Transverse colon (tissue), 4 donors: Measurements from ENCODE around the gene LRPAP1. TPM values are rescaled to one million over a fixed set of nuclear protein-coding genes. Genes with fewer than 3 reads are reported as not detected.
"Not testable (repeated sequence)": the region's sequence is repeated elsewhere in the genome, so short reads cannot be mapped to it uniquely, and the experiment has no call there.

Experiments used
- DNase-seq: peaks from one replicate; pipeline ENCODE4 v3.0.0-alpha.2; 2019
- H3K27ac ChIP-seq, 4 donors: fragments of 200-600 bp; sonication (generic); 2 replicates each; pipeline ENCODE4 v1.5.1; 2016 to 2018; ENCODE audit warnings: inconsistent platforms in 4 of 4
- H3K27me3 ChIP-seq: fragments of 200-600 bp; sonication (generic); 2 replicates; pipeline ENCODE4 v1.5.1; 2017; ENCODE audit warnings: inconsistent platforms
- H3K36me3 ChIP-seq, 4 donors: fragments of 200-600 bp; sonication (generic); 2 replicates each; pipeline ENCODE4 v1.5.1; 2017 to 2019; ENCODE audit warnings: inconsistent platforms in 4 of 4
- H3K4me1 ChIP-seq, 4 donors: fragments of 200-600 bp; sonication (generic); 2 replicates each; pipeline ENCODE4 v1.5.1; 2017 to 2020; ENCODE audit warnings: inconsistent platforms in 4 of 4
- H3K4me3 ChIP-seq, 4 donors: fragments of 200-600 bp; sonication (generic); 1 replicate in 1 of 4; 2 replicates in 3 of 4; pipeline versions ENCODE4 v1.5.1 to v1.6.1; 2017 to 2019; ENCODE audit warnings: inconsistent platforms in 4 of 4
- H3K9me3 ChIP-seq, 2 donors: fragments of 200-600 bp; sonication (generic); 2 replicates each; pipeline ENCODE4 v1.5.1; 2017 to 2019; ENCODE audit warnings: inconsistent platforms in 2 of 2
- CTCF ChIP-seq, 5 experiments: fragments of 200-600 bp in 3 of 5; fragments of 450-650 bp in 2 of 5; sonication (generic) in 3 of 5; IDR thresholded peaks; 1 replicate in 2 of 5; 2 replicates in 3 of 5; pipeline ENCODE4 v1.5.1; 2016 to 2017; ENCODE audit warnings: antibody characterized with exemption in 5 of 5, inconsistent platforms in 3 of 5, mild to moderate bottlenecking in 2 of 5, moderate library complexity in 1 of 5
- EP300 ChIP-seq: sonication (generic); formaldehyde crosslinking; IDR thresholded peaks from one replicate; pipeline ENCODE4 v1.6.1; 2017; ENCODE audit warnings: antibody characterized with exemption, low read depth
- POLR2AphosphoS5 ChIP-seq, 3 donors: sonication (generic); formaldehyde crosslinking; IDR thresholded peaks; one replicate each; pipeline ENCODE4 v1.6.1; 2016; ENCODE audit warnings: antibody characterized with exemption in 3 of 3
- WGBS, 2 donors: methylation state at CpG; one replicate each; pipeline ENCODE4 v1.1.5; 2018; ENCODE audit warnings: low coverage in 1 of 2; 5-methylcytosine and 5-hydroxymethylcytosine counted together
- in situ Hi-C, 4 donors: fragments of 200-750 bp; cut with MboI; loops; one replicate each; pipeline versions ENCODE4 v1.15.0 to v1.15.1; 2017; ENCODE audit warnings: low sequenced_read_pairs in 3 of 4, low pct_ligation_motif_present in 1 of 4, low pct_unique_long_range_greater_than_20kb in 1 of 4
- intact Hi-C: fragments of 100-400 bp; cut with DNase I; formaldehyde crosslinking; loops from one replicate; pipeline ENCODE4 v1.15.1; 2023; ENCODE audit warnings: low total_unique reads
- total RNA-seq, 4 donors: library from RNA; depleted of rRNA; stranded (reverse); fragments of >200 nt; gene quantifications; one replicate each; pipeline ENCODE4 v1.1.0, GENCODE V29; 2016

Gene LRPAP1
- total RNA-seq, 4 donors from 2014 or later: 98.6 to 140 (median 115) TPM

- H3K27me3 ChIP-seq, DNase-seq, H3K36me3 ChIP-seq, intact Hi-C loops, H3K9me3 ChIP-seq, H3K4me1 ChIP-seq, in situ Hi-C loops, H3K27ac ChIP-seq, H3K4me3 ChIP-seq: not testable (repeated sequence)
- WGBS, 2 donors: 33 to 62% methylated on average over 2 to 10 of the region's 12 CpGs
- peak in 2 of 5 experiments; percentile 12 to 42 for TF ChIP-seq CTCF (IDR thresholded peaks at IDR 0.05)
These were observed 34.1 kb upstream of the LRPAP1 start for GRCh38 chr4:3566301-3566700.

- H3K9me3 ChIP-seq, H3K36me3 ChIP-seq, H3K4me3 ChIP-seq, H3K27me3 ChIP-seq, DNase-seq, H3K4me1 ChIP-seq, H3K27ac ChIP-seq, intact Hi-C loops, in situ Hi-C loops: not testable (repeated sequence)
- WGBS, 2 donors: 94% methylated on average over 31 of the region's 31 CpGs; no CpG with 5 or more reads in 1 of the 2 donors
These were observed 32.7 kb upstream of the LRPAP1 start for GRCh38 chr4:3564948-3565347.

- intact Hi-C loops (no loop called here), in situ Hi-C loops (no loop called here)
- Histone ChIP-seq H3K27me3 (no peaks in the 10 kb centered on the region), H3K36me3 (no peaks in the 10 kb centered on the region), H3K9me3 (no peaks in the 10 kb centered on the region), H3K4me3 (no peak overlapping the region), H3K27ac (no peak overlapping the region), H3K4me1 (no peaks in the 10 kb centered on the region)
- TF ChIP-seq POLR2AphosphoS5 (IDR thresholded peaks at IDR 0.05) (no peak), EP300 (no peak)
- no peak for DNase-seq
- 90% methylated on average over 4 to 23 of the region's 24 CpGs for WGBS, 2 donors
These were observed 31.2 kb upstream of the LRPAP1 start for GRCh38 chr4:3563403-3563802.

- H3K4me1 ChIP-seq, intact Hi-C loops, H3K9me3 ChIP-seq, H3K36me3 ChIP-seq, in situ Hi-C loops, H3K27ac ChIP-seq, H3K4me3 ChIP-seq, H3K27me3 ChIP-seq, DNase-seq: not testable (repeated sequence)
- WGBS, 2 donors: 83% methylated on average over 6 of the region's 8 CpGs; no CpG with 5 or more reads in 1 of the 2 donors
These were observed 29.9 kb upstream of the LRPAP1 start for GRCh38 chr4:3562127-3562526.

- H3K36me3 ChIP-seq, H3K27me3 ChIP-seq, in situ Hi-C loops, H3K4me3 ChIP-seq, H3K27ac ChIP-seq, DNase-seq, intact Hi-C loops, H3K9me3 ChIP-seq, H3K4me1 ChIP-seq: not testable (repeated sequence)
- 88 to 100% methylated on average over 1 of the region's 1 CpG for WGBS, 2 donors
These were observed 28.2 kb upstream of the LRPAP1 start for GRCh38 chr4:3560465-3560864.

- H3K27me3 ChIP-seq, in situ Hi-C loops, H3K4me3 ChIP-seq, H3K36me3 ChIP-seq, DNase-seq, H3K9me3 ChIP-seq, intact Hi-C loops, H3K4me1 ChIP-seq, H3K27ac ChIP-seq: not testable (repeated sequence)
- WGBS, 2 donors: 60% methylated on average over 5 of the region's 13 CpGs; no CpG with 5 or more reads in 1 of the 2 donors
These were observed 27.4 kb upstream of the LRPAP1 start for GRCh38 chr4:3559381-3560290.

- H3K27ac ChIP-seq, DNase-seq, H3K4me3 ChIP-seq, H3K36me3 ChIP-seq, H3K9me3 ChIP-seq, H3K4me1 ChIP-seq, in situ Hi-C loops, H3K27me3 ChIP-seq, intact Hi-C loops: not testable (repeated sequence)
- WGBS, 2 donors: 82% methylated on average over 3 of the region's 7 CpGs; no CpG with 5 or more reads in 1 of the 2 donors
These were observed 26.3 kb upstream of the LRPAP1 start for GRCh38 chr4:3558514-3558836.

- H3K4me1 ChIP-seq, H3K27me3 ChIP-seq, H3K36me3 ChIP-seq, H3K27ac ChIP-seq, intact Hi-C loops, in situ Hi-C loops, H3K9me3 ChIP-seq, DNase-seq, H3K4me3 ChIP-seq: not testable (repeated sequence)
- 65% methylated on average over 10 of the region's 17 CpGs; no CpG with 5 or more reads in 1 of the 2 donors for WGBS, 2 donors
These were observed 25.7 kb upstream of the LRPAP1 start for GRCh38 chr4:3557676-3558513.

- H3K4me3 ChIP-seq, H3K9me3 ChIP-seq, intact Hi-C loops, H3K27me3 ChIP-seq, in situ Hi-C loops, H3K27ac ChIP-seq, H3K36me3 ChIP-seq, H3K4me1 ChIP-seq: not testable (repeated sequence)
- peak; percentile 26 for DNase-seq
- 60% methylated on average over 9 of the region's 9 CpGs; no CpG with 5 or more reads in 1 of the 2 donors for WGBS, 2 donors
These were observed 24.9 kb upstream of the LRPAP1 start for GRCh38 chr4:3557088-3557492.
